ENCODE results near the gene OR5B12. TPM values are rescaled to one million over a fixed set of nuclear protein-coding genes. Genes with fewer than 3 reads are reported as not detected.

OR5B12 gene
- total and polyA plus RNA-seq, 2 of the 8 experiments (the other 6 are each of a cell fraction or from before 2014, with no cell fraction given) = not detected

- Histone ChIP-seq H3K56ac (replicated peaks; ENCODE audit: insufficient read length, low read depth, low read length) (no peak overlapping the region), H3K4ac (replicated peaks; ENCODE audit: insufficient read length, low read depth, low read length) (no peak overlapping the region), H3K4me1 (replicated peaks in 1 of 4; ENCODE audit: control insufficient read depth in 3 of 4, insufficient read depth in 4 of 4, low read length in 3 of 4) (no peaks in the 10 kb centered on the region), H4K91ac (replicated peaks; ENCODE audit: insufficient read length, low read length) (no peak overlapping the region), H3K14ac (ENCODE audit: insufficient read length) (no peak overlapping the region), H2BK120ac (replicated peaks; ENCODE audit: low read depth, low read length) (no peak overlapping the region), H2BK15ac (ENCODE audit: low read length) (no peak overlapping the region), H3K79me2 (ENCODE audit: control insufficient read depth in 1 of 2, insufficient read depth in 2 of 2, low read length in 2 of 2) (no peaks in the 10 kb centered on the region), H3K23me2 (ENCODE audit: low read depth, low read length) (no peaks in the 10 kb centered on the region), H4K20me1 (replicated peaks in 1 of 2; ENCODE audit: control insufficient read depth in 1 of 2, insufficient read depth in 2 of 2, low read length in 2 of 2) (no peaks in the 10 kb centered on the region), H3K27me3 (replicated peaks in 1 of 4; ENCODE audit: control insufficient read depth in 3 of 4, extremely low read depth in 1 of 4, insufficient read depth in 3 of 4, low read length in 3 of 4) (no peaks in the 10 kb centered on the region), H3K9me3 (ENCODE audit: insufficient read depth in 2 of 2, low read depth in 1 of 2, low read length in 1 of 2) (peaks cover 10 to 22% of the 10 kb centered on the region in 2 experiments), H2AFZ (ENCODE audit: low read length) (no peak overlapping the region), H4K8ac (ENCODE audit: extremely low read depth, insufficient read depth, low read length) (no peak overlapping the region), H3K27ac (ENCODE audit: low read depth, low read length) (no peak overlapping the region), H3K18ac (ENCODE audit: extremely low read depth, low read length) (no peak overlapping the region), H3K4me2 (ENCODE audit: insufficient read depth in 1 of 2, low read depth in 2 of 2, low read length in 2 of 2) (no peak overlapping the region), H3K79me1 (ENCODE audit: low read depth, low read length) (no peaks in the 10 kb centered on the region), H3K4me3 (ENCODE audit: extremely low read depth in 1 of 4, insufficient read depth in 2 of 4, low read depth in 3 of 4, low read length in 4 of 4) (no peak overlapping the region), H2BK5ac (ENCODE audit: low read depth, low read length) (no peak overlapping the region), H3K23ac (ENCODE audit: insufficient read length) (no peak overlapping the region), H4K5ac (ENCODE audit: insufficient read length, low read depth, low read length) (no peak overlapping the region), H2BK12ac (ENCODE audit: low read depth, low read length) (no peak overlapping the region), H2AK5ac (ENCODE audit: low read depth, low read length) (no peak overlapping the region), H2BK20ac (ENCODE audit: low read length) (no peak overlapping the region), H3K36me3 (ENCODE audit: control insufficient read depth in 2 of 4, insufficient read depth in 4 of 4, low read length in 3 of 4) (no peaks in the 10 kb centered on the region), H3K9ac (replicated peaks in 1 of 4; ENCODE audit: extremely low read depth in 1 of 4, low read depth in 3 of 4, low read length in 3 of 4) (no peak overlapping the region)
- CTCF ChIA-PET (ENCODE audit: partially characterized antibody) = no interaction called here
- DNase-seq (ENCODE audit: low read depth in 1 of 2, low spot score in 2 of 2) (no peak), FAIRE-seq (no peak)
- POLR2A ChIA-PET (ENCODE audit: partially characterized antibody) = no interaction called here
- TF ChIP-seq MAX (IDR thresholded peaks at IDR 0.05) = no peak
- TF ChIP-seq BRCA1 (IDR thresholded peaks at IDR 0.05; ENCODE audit: low read depth, low read length) = no peak
- TF ChIP-seq CEBPB (IDR thresholded peaks at IDR 0.05; ENCODE audit: low read depth, low read length) = no peak
- no peak for TF ChIP-seq CBX8 (IDR thresholded peaks at IDR 0.05; ENCODE audit: borderline replicate concordance, low read depth, low read length)
- no peak for TF ChIP-seq SIX5 (IDR thresholded peaks at IDR 0.05; ENCODE audit: low read depth, low read length)
- no peak for TF ChIP-seq PHF8 (conservative IDR thresholded peaks at IDR 0.05; ENCODE audit: low read depth, low read length)
- no peak for TF ChIP-seq TBP (IDR thresholded peaks at IDR 0.05; ENCODE audit: low read depth, low read length)
- TF ChIP-seq BACH1 (IDR thresholded peaks at IDR 0.05; ENCODE audit: low read length) = no peak
- TF ChIP-seq POLR2A (IDR thresholded peaks at IDR 0.05; ENCODE audit: control extremely low read depth in 1 of 2, low read depth in 2 of 2, low read length in 2 of 2) = no peak
- no peak for TF ChIP-seq ATF2 (IDR thresholded peaks at IDR 0.05; ENCODE audit: low read length)
- TF ChIP-seq RXRA (IDR thresholded peaks at IDR 0.05; ENCODE audit: insufficient read depth, low read depth, low read length) = no peak
- no peak for TF ChIP-seq TEAD4 (IDR thresholded peaks at IDR 0.05; ENCODE audit: low read depth, low read length)
- TF ChIP-seq BCL11A (IDR thresholded peaks at IDR 0.05; ENCODE audit: low read depth in 2 of 2, low read length in 2 of 2) = no peak
Observed at GRCh38 chr11:58394195-58394594, 47.8 kb downstream of the OR5B12 start.
